Lung (tissue), 12 donors: ENCODE data around the gene TWF2. TPM values are rescaled to one million over a fixed set of nuclear protein-coding genes. Genes with fewer than 3 reads are reported as not detected.

Source experiments
- ATAC-seq: fragments of 200-7000 bp; cut with Tn5 transposase; one replicate; pipeline ENCODE4 v1.9.1; 2020; ENCODE audit warnings: moderate number of reproducible peaks; ENCODE audit not compliant: insufficient read depth, low FRiP score
- DNase-seq, 3 donors: peaks; one replicate each; pipeline ENCODE4 v3.0.0-alpha.2; 2013 to 2017
- H3K27ac ChIP-seq, 2 donors: one replicate each; pipeline ENCODE4 v1.5.1; 2013; ENCODE audit warnings: mild to moderate bottlenecking in 2 of 2, moderate library complexity in 2 of 2, control low read depth in 1 of 2, inconsistent platforms in 1 of 2, low read depth in 1 of 2, low read length in 1 of 2
- H3K27me3 ChIP-seq, 3 donors: one replicate each; pipeline ENCODE4 v1.5.1; 2013; ENCODE audit warnings: low read length in 2 of 3; ENCODE audit not compliant: control insufficient read depth in 3 of 3, insufficient read depth in 3 of 3
- H3K36me3 ChIP-seq, 4 donors: one replicate each; pipeline ENCODE4 v1.5.1; 2013; ENCODE audit warnings: low read length in 4 of 4, mild to moderate bottlenecking in 1 of 4, moderate library complexity in 1 of 4; ENCODE audit not compliant: control insufficient read depth in 4 of 4, insufficient read depth in 4 of 4
- H3K4me1 ChIP-seq, 5 donors: one replicate each; pipeline ENCODE4 v1.5.1; 2013; ENCODE audit warnings: low read length in 5 of 5, mild to moderate bottlenecking in 2 of 5, moderate library complexity in 1 of 5; ENCODE audit not compliant: control insufficient read depth in 5 of 5, insufficient read depth in 5 of 5
- H3K4me3 ChIP-seq: one replicate; pipeline ENCODE4 v1.5.1; 2013; ENCODE audit warnings: mild to moderate bottlenecking, control low read depth, moderate library complexity
- H3K9ac ChIP-seq, 2 donors: one replicate each; pipeline ENCODE4 v1.5.1; 2013; ENCODE audit warnings: low read length in 2 of 2, control low read depth in 1 of 2; ENCODE audit not compliant: insufficient read depth in 1 of 2
- H3K9me3 ChIP-seq, 4 donors: one replicate each; pipeline ENCODE4 v1.5.1; 2013; ENCODE audit warnings: low read length in 3 of 4, mild to moderate bottlenecking in 1 of 4, moderate library complexity in 1 of 4; ENCODE audit not compliant: control insufficient read depth in 4 of 4, insufficient read depth in 3 of 4
- WGBS, 2 donors: extraction: QIAGEN DNeasy Blood & Tissue Kit; methylation state at CpG; one replicate each; pipeline ENCODE4 v1.1.7; 2013; 5-methylcytosine and 5-hydroxymethylcytosine counted together
- polyA plus RNA-seq, 2 donors: library from polyadenylated mRNA; stranded (reverse); fragments of 200-250 nt; gene quantifications; one replicate each; pipeline ENCODE4 v1.2.1, GENCODE V29; 2013
- total RNA-seq, 2 donors: library from RNA; depleted of rRNA in 1 of 2; stranded (reverse); fragments of >200 nt in 1 of 2; gene quantifications; one replicate each; pipeline ENCODE4 v1.2.1, GENCODE V29; 2014 to 2021
- TF ChIP-seq, protein P1 (sequence below): IDR thresholded peaks from 2 replicates; pipeline ENCODE4 v1.5.1; 2012; ENCODE audit warnings: mild to moderate bottlenecking; ENCODE audit errors: control extremely low read depth, extremely low read depth
- donor health status: control.
- donor health status: control.
- donor health status: Bipolar disorder and iron deficiency.
- donor health status: healthy.
- donor health status: DM: yes; HTN: yes; CAD: no.

The TWF2 gene
- total and polyA plus RNA-seq, 4 donors, result 25.7 to 104 (median 60.7) TPM

DNA sequence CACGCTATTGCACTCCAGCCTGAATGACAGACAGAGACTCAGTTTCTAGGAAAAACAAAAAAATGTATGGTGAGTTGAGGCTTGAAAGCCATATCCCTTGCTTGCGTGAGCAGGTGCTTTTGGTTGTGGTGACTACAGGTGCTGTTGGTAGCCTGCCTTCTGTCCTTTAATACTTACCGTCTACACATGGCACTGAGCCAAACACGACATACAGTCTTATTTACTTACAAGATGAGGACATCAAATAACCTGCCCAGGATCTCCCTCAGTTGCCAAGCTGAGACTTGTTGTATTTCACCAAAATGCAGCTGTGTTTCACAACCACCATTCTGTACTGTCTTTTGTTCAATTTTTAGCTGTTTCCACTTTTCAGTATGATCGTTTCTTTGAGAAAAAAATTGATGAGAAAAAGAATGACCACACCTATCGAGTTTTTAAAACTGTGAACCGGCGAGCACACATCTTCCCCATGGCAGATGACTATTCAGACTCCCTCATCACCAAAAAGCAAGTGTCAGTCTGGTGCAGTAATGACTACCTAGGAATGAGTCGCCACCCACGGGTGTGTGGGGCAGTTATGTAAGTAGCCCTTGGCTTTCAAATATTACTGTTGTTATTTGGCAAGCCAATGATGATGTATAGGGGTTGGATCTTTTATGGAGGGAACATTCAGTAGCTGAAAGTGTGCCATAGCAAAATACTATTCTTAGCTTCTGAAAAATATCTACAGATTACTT lies 34.5 kb downstream of the TWF2 start:
- no peak overlapping the region for H3K4me3 ChIP-seq
- no peak for ATAC-seq
- H3K27me3 ChIP-seq, result no peaks in the 10 kb centered on the region
- peaks cover 43 to 68% (median 55%) of the 10 kb centered on the region in 4 donors for H3K36me3 ChIP-seq
- H3K4me1 ChIP-seq, result peaks cover 0 to 9% (median 2%) of the 10 kb centered on the region in 5 donors
- TF ChIP-seq, protein P1, sequence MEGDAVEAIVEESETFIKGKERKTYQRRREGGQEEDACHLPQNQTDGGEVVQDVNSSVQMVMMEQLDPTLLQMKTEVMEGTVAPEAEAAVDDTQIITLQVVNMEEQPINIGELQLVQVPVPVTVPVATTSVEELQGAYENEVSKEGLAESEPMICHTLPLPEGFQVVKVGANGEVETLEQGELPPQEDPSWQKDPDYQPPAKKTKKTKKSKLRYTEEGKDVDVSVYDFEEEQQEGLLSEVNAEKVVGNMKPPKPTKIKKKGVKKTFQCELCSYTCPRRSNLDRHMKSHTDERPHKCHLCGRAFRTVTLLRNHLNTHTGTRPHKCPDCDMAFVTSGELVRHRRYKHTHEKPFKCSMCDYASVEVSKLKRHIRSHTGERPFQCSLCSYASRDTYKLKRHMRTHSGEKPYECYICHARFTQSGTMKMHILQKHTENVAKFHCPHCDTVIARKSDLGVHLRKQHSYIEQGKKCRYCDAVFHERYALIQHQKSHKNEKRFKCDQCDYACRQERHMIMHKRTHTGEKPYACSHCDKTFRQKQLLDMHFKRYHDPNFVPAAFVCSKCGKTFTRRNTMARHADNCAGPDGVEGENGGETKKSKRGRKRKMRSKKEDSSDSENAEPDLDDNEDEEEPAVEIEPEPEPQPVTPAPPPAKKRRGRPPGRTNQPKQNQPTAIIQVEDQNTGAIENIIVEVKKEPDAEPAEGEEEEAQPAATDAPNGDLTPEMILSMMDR, result no peak
- no peak for DNase-seq
- H3K9me3 ChIP-seq, result no peaks in the 10 kb centered on the region
- peak overlapping the region in 1 of 2 donors; percentile 4 for H3K27ac ChIP-seq
- no peak overlapping the region for H3K9ac ChIP-seq
- 54 to 67% methylated on average over 10 of the region's 10 CpGs for WGBS, 2 donors

DNA sequence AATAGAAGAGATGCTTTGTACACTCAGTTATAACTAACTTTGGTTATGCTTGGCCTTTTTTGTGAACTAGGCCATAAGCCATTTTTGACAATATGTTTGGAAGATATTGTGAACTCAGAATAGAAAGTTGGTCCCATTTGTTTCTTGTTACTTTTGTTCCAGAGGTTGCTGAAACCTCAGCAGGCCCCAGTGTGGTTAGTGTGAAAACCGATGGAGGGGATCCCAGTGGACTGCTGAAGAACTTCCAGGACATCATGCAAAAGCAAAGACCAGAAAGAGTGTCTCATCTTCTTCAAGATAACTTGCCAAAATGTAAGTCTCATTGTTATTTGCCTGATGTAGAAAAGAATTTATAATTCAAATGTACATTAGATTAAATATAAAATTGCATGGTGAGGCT lies 35.3 kb downstream of the TWF2 start:
- Histone ChIP-seq H3K36me3 (peaks cover 41 to 63% (median 53%) of the 10 kb centered on the region in 4 donors), H3K4me1 (peaks cover 3 to 15% (median 8%) of the 10 kb centered on the region in 5 donors), H3K4me3 (no peak overlapping the region), H3K27me3 (no peaks in the 10 kb centered on the region), H3K9me3 (no peaks in the 10 kb centered on the region), H3K9ac (no peak overlapping the region), H3K27ac (no peak overlapping the region)
- 86 to 90% methylated on average over 1 of the region's 1 CpG for WGBS, 2 donors
- DNase-seq (no peak), ATAC-seq (no peak)
- TF ChIP-seq, protein P1, result no peak

DNA sequence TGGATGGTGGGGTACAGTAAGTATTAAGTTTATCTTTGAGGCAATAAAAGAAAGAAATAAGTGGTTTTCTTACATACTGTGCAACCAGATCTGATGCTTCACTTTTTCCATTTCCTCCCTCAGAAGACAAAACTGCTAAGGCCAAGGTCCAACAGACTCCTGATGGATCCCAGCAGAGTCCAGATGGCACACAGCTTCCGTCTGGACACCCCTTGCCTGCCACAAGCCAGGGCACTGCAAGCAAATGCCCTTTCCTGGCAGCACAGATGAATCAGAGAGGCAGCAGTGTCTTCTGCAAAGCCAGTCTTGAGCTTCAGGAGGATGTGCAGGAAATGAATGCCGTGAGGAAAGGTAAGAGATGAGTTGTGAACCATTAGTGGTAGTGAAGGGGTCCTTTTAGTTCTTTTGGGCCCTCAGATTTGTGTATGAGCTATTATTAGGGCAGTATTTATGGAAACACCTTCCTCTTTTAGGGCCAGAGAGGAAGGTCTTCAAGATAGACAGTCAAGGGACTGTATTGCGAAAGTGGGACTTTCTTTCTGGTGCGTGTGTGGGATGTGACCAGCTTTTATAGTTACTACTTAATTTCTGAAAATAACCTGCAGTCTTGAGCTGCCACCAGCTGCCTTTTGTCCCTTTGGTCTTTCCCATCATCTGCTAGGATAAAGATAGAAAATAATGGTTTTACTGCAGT lies 36.4 kb downstream of the TWF2 start:
- peaks cover 4 to 17% (median 8%) of the 10 kb centered on the region in 5 donors for H3K4me1 ChIP-seq
- ATAC-seq, result no peak
- DNase-seq, result no peak
- no peaks in the 10 kb centered on the region for H3K27me3 ChIP-seq
- H3K36me3 ChIP-seq, result peaks cover 33 to 52% (median 45%) of the 10 kb centered on the region in 4 donors
- H3K9ac ChIP-seq, result no peak overlapping the region
- H3K4me3 ChIP-seq, result no peak overlapping the region
- TF ChIP-seq, protein P1, result no peak
- H3K9me3 ChIP-seq, result no peaks in the 10 kb centered on the region
- WGBS, 2 donors, result 37 to 76% methylated on average over 4 of the region's 4 CpGs
- peak overlapping the region in 1 of 2 donors; percentile 50 for H3K27ac ChIP-seq
